Fibroblast of skin of left quadriceps (primary cell): Measurements from ENCODE around the gene PACSIN2.
"Not testable (repeated sequence)": the region's sequence is repeated elsewhere in the genome, so short reads cannot be mapped to it uniquely, and the experiment has no call there.

Experiments
- DNase-seq, 2 experiments: peaks; one replicate each; pipeline ENCODE4 v3.0.0-alpha.2; 2013; ENCODE audit warnings: low read depth in 2 of 2

Gene PACSIN2

GRCh38 chr22:42967005-42967404 lies 47.9 kb downstream of the PACSIN2 start:
- no peak for DNase-seq

GRCh38 chr22:42966497-42966896 lies 48.5 kb downstream of the PACSIN2 start:
- DNase-seq, result no peak

GRCh38 chr22:42964994-42965699 lies 49.8 kb downstream of the PACSIN2 start:
- DNase-seq, result no peak

- DNase-seq, result no peak
Measured at GRCh38 chr22:42963231-42963595, 51.7 kb downstream of the PACSIN2 start.

- no peak for DNase-seq
Measured at GRCh38 chr22:42962295-42963230, 52.4 kb downstream of the PACSIN2 start.

GRCh38 chr22:42961810-42962209 lies 53.1 kb downstream of the PACSIN2 start:
- DNase-seq, result no peak

- DNase-seq, result not testable (repeated sequence)
Measured at GRCh38 chr22:42961400-42961690, 53.6 kb downstream of the PACSIN2 start.

- DNase-seq, result no peak
Measured at GRCh38 chr22:42960531-42961399, 54.2 kb downstream of the PACSIN2 start.

- DNase-seq, result no peak
Measured at GRCh38 chr22:42959576-42960509, 55.1 kb downstream of the PACSIN2 start.

- DNase-seq, result no peak
Measured at GRCh38 chr22:42958937-42959336, 56.0 kb downstream of the PACSIN2 start.

GRCh38 chr22:42957958-42958357 lies 57.0 kb downstream of the PACSIN2 start:
- no peak for DNase-seq

GRCh38 chr22:42957544-42957943 lies 57.4 kb downstream of the PACSIN2 start:
- DNase-seq, result no peak

GRCh38 chr22:42955848-42956247 lies 59.1 kb downstream of the PACSIN2 start:
- no peak for DNase-seq

GRCh38 chr22:42955087-42955635 lies 59.8 kb downstream of the PACSIN2 start:
- no peak for DNase-seq

- DNase-seq, result not testable (repeated sequence)
Measured at GRCh38 chr22:42953751-42954150, 61.2 kb downstream of the PACSIN2 start.

- no peak for DNase-seq
Measured at GRCh38 chr22:42951093-42951710, 63.7 kb downstream of the PACSIN2 start.

- no peak for DNase-seq
Measured at GRCh38 chr22:42950281-42950680, 64.7 kb downstream of the PACSIN2 start.

- DNase-seq, result no peak
Measured at GRCh38 chr22:42949159-42949558, 65.8 kb downstream of the PACSIN2 start.

GRCh38 chr22:42948294-42948693 lies 66.7 kb downstream of the PACSIN2 start:
- DNase-seq, result no peak
